Calu3 (cell line): Measurements from ENCODE around the gene FRMD6. TPM values are rescaled to one million over a fixed set of nuclear protein-coding genes. Genes with fewer than 3 reads are reported as not detected.

Experiments used
- BruUV-seq: library from RNA; stranded (reverse); fragments of 400-500 nt; replicated peaks from 2 replicates; lab custom pipeline; 2021; lab: Mats Ljungman, UMichigan
- CTCF ChIA-PET: fragments of 300-600 bp; sonication (Branson Sonifier 250); formaldehyde crosslinking; loops from one replicate; lab custom pipeline; 2022; ENCODE audit warnings: antibody characterized with exemption; lab: Charles Lee
- DNase-seq: peaks from one replicate; pipeline ENCODE4 v3.0.0; 2022
- H3K27ac Mint-ChIP-seq: one replicate; pipeline ENCODE4 v1.8.0; 2022; ENCODE audit warnings: mixed read lengths; ENCODE audit not compliant: unreplicated experiment
- H3K27me3 Mint-ChIP-seq: one replicate; pipeline ENCODE4 v1.8.0; 2022; ENCODE audit warnings: mixed read lengths; ENCODE audit not compliant: unreplicated experiment
- H3K36me3 Mint-ChIP-seq: one replicate; pipeline ENCODE4 v1.8.0; 2022; ENCODE audit warnings: mild to moderate bottlenecking, moderate library complexity, mixed read lengths; ENCODE audit not compliant: insufficient read depth, unreplicated experiment
- H3K4me1 Mint-ChIP-seq: one replicate; pipeline ENCODE4 v1.8.0; 2022; ENCODE audit warnings: mild to moderate bottlenecking, low read depth, mixed read lengths; ENCODE audit not compliant: unreplicated experiment
- H3K4me3 Mint-ChIP-seq: one replicate; pipeline ENCODE4 v1.8.0; 2022; ENCODE audit warnings: mild to moderate bottlenecking, low read depth, moderate library complexity, mixed read lengths; ENCODE audit not compliant: unreplicated experiment
- H3K9me3 Mint-ChIP-seq: one replicate; pipeline ENCODE4 v1.8.0; 2022; ENCODE audit warnings: low read depth, mixed read lengths; ENCODE audit not compliant: unreplicated experiment
- intact Hi-C: fragments of 100-400 bp; cut with micrococcal nuclease; formaldehyde crosslinking; loops from one replicate; pipeline ENCODE4 v1.10.0; 2022; ENCODE audit not compliant: unreplicated experiment
- total RNA-seq: library from RNA; stranded (reverse); gene quantifications from 2 replicates; pipeline ENCODE4 v1.2.3, GENCODE V29; 2022
- TF ChIP-seq, protein P1 (sequence below): fragments of 200-600 bp; IDR thresholded peaks from one replicate; pipeline ENCODE4 v1.8.0; 2022; ENCODE audit warnings: antibody characterized with exemption; ENCODE audit not compliant: unreplicated experiment

Gene FRMD6
- total RNA-seq, 1 experiment from 2014 or later = 33.3 TPM

GRCh38 chr14:51636109-51636508 is 15.6 kb upstream of the FRMD6 start:
- CTCF ChIA-PET = no interaction called here
- Mint-ChIP-seq H3K36me3 (no peaks in the 10 kb centered on the region), H3K9me3 (no peaks in the 10 kb centered on the region), H3K27ac (no peak overlapping the region), H3K27me3 (no peaks in the 10 kb centered on the region), H3K4me3 (no peak overlapping the region), H3K4me1 (no peaks in the 10 kb centered on the region)
- TF ChIP-seq, protein P1, sequence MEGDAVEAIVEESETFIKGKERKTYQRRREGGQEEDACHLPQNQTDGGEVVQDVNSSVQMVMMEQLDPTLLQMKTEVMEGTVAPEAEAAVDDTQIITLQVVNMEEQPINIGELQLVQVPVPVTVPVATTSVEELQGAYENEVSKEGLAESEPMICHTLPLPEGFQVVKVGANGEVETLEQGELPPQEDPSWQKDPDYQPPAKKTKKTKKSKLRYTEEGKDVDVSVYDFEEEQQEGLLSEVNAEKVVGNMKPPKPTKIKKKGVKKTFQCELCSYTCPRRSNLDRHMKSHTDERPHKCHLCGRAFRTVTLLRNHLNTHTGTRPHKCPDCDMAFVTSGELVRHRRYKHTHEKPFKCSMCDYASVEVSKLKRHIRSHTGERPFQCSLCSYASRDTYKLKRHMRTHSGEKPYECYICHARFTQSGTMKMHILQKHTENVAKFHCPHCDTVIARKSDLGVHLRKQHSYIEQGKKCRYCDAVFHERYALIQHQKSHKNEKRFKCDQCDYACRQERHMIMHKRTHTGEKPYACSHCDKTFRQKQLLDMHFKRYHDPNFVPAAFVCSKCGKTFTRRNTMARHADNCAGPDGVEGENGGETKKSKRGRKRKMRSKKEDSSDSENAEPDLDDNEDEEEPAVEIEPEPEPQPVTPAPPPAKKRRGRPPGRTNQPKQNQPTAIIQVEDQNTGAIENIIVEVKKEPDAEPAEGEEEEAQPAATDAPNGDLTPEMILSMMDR = no peak
- no peak for DNase-seq
- intact Hi-C loops = loop anchor here (5.0 kb wide), 1 partner anchor 204 kb away; no protein-coding TSS in a partner anchor
- no TSS peak for BruUV-seq

DNA sequence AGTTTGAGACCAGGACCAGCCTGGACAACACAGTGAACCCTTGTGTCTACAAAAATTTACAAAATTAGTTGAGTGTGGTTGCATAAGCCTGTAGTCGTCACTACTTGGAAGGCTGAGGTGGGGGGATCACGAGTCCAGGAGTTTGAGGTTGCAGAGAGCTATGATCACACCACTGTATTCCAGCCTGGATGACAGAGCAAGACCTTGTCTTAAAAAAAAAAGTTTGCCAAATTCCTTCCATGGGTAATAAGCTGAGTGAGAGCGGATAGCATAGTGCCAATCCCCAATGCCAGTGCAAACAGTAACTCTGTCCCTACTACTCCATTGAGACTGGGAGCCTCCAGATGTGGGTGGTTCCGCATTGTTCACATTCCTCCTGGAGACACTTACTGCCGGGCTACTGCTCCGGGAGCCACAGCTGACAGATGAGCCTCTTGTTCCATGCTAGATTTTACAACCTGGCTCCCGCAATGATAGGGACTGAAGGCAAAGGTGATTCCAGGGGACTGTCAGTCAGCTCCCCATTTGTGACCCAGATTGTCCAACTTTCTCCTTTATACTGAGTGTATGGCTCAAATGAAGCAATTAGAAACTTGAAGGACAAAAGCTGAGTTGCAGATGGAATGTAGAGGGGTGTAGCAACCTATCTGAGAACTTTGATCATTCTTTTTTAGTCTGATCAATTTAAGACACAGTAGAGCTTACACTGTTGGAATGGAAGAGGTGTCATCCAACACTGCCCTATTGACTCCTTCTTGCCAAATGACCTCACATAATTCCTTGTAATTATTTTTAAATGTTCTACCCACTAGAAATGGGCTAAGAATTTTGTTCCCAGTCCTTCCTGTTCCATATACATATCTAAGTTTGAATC is 13.4 kb upstream of the FRMD6 start:
- H3K4me1 Mint-ChIP-seq = peaks cover 8% of the 10 kb centered on the region
- H3K27me3 Mint-ChIP-seq = no peaks in the 10 kb centered on the region
- intact Hi-C loops = loop anchor here (5.0 kb wide), 1 partner anchor 206 kb away; no protein-coding TSS in a partner anchor
- DNase-seq = no peak
- H3K36me3 Mint-ChIP-seq = no peaks in the 10 kb centered on the region
- H3K4me3 Mint-ChIP-seq = no peak overlapping the region
- BruUV-seq = no TSS peak
- TF ChIP-seq, protein P1 = no peak
- no peaks in the 10 kb centered on the region for H3K9me3 Mint-ChIP-seq
- H3K27ac Mint-ChIP-seq = no peak overlapping the region
- CTCF ChIA-PET = no interaction called here

DNA sequence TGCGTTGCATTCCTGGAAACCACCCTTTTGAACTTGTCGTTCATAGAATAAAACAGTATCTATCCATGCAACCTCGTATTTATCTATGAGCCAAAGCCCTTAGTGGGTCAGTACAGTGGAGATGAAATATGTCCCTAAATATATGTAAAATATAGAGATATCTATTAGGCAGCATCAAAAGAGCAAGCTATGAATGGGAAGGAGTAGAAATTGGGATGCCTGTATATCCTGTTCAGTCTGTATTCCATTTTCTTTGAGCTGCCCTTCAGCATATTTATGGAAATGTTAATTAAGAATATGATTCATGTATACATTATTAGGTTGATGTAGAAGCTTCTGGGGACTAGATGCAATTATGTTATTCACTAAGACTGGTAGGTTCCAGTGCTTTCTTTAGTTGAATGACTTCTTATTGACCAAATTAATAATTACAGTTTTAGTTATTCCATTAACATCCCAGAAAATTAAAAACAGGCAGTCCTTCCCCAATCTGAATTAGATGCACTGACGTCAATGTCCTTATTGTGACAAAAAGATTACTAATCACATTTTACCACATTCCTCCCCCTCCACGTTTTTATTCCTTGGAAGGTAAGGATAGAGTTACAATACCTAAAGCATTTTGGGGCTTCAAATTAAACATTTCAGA is 11.9 kb upstream of the FRMD6 start:
- Mint-ChIP-seq H3K4me3 (no peak overlapping the region), H3K27ac (no peak overlapping the region), H3K9me3 (no peaks in the 10 kb centered on the region), H3K4me1 (peaks cover 8% of the 10 kb centered on the region), H3K36me3 (no peaks in the 10 kb centered on the region), H3K27me3 (no peaks in the 10 kb centered on the region)
- no TSS peak for BruUV-seq
- intact Hi-C loops = loop anchor here (5.0 kb wide), 1 partner anchor 207 kb away; no protein-coding TSS in a partner anchor
- DNase-seq = no peak
- TF ChIP-seq, protein P1 = no peak
- CTCF ChIA-PET = interaction anchor here (0.5 to 0.8 kb wide), 2 partner anchors 289 to 395 kb away, joined by 3 read pairs; no protein-coding TSS in a partner anchor

DNA sequence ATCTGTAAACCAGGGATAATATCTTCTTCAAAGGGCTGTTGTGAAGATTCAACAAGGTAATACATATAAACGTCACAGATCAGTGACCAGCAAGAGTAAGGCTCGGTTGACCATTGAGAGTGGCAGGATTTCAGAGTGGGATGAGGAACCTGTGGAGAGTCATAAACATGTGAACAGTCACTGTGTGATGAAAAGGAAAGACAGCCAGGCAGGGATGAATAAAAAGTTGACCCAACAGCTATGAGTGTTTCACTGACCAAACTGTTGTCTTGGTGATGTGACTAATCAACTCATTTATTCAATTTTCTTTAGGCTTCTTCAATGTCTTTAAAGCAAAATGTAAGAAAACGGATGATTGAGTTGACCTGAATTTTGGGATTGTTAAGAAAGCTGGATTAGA is 8.6 kb upstream of the FRMD6 start:
- CTCF ChIA-PET = interaction anchor here (0.5 kb wide), 1 partner anchor 44 kb away, joined by 4 read pairs; no protein-coding TSS in a partner anchor
- Mint-ChIP-seq H3K4me1 (peaks cover 9% of the 10 kb centered on the region), H3K27ac (no peak overlapping the region), H3K27me3 (no peaks in the 10 kb centered on the region), H3K36me3 (no peaks in the 10 kb centered on the region), H3K9me3 (no peaks in the 10 kb centered on the region), H3K4me3 (no peak overlapping the region)
- DNase-seq = no peak
- BruUV-seq = no TSS peak
- intact Hi-C loops = no loop called here
- TF ChIP-seq, protein P1 = no peak
